Measurements from ENCODE around the gene TAOK3.

Gene TAOK3

DNA sequence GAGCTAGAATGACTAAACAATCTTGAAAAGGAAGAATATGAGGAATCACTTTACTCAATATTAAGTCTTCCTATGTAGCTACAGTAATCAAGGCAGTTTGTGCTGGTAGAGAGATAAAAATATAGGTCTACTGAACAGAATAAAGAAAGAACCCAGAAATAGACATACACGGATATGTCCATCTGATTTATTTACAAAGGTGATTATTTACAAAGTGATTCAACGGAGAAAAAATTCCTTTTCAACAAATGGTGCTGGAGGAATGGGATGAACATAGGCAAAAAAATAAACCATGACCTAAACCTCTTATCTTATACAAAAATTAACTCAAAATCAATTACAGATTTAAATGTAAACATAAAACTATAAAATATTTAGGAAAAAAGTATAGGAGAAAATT, 36.6 kb downstream of the TAOK3 start:
- TF ChIP-seq EZH2phosphoT487 (IDR thresholded peaks at IDR 0.05; ENCODE audit: low read length) (no peak), EZH2 (optimal IDR thresholded peaks at IDR 0.05; ENCODE audit: low read depth, low read length) (no peak)
- TF ChIP-seq, protein P1, sequence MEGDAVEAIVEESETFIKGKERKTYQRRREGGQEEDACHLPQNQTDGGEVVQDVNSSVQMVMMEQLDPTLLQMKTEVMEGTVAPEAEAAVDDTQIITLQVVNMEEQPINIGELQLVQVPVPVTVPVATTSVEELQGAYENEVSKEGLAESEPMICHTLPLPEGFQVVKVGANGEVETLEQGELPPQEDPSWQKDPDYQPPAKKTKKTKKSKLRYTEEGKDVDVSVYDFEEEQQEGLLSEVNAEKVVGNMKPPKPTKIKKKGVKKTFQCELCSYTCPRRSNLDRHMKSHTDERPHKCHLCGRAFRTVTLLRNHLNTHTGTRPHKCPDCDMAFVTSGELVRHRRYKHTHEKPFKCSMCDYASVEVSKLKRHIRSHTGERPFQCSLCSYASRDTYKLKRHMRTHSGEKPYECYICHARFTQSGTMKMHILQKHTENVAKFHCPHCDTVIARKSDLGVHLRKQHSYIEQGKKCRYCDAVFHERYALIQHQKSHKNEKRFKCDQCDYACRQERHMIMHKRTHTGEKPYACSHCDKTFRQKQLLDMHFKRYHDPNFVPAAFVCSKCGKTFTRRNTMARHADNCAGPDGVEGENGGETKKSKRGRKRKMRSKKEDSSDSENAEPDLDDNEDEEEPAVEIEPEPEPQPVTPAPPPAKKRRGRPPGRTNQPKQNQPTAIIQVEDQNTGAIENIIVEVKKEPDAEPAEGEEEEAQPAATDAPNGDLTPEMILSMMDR (IDR thresholded peaks at IDR 0.05; ENCODE audit: low read length) = no peak
- Histone ChIP-seq H4K20me1 (ENCODE audit: insufficient read depth, low read length) (no peaks in the 10 kb centered on the region), H3K4me1 (ENCODE audit: low read length) (no peaks in the 10 kb centered on the region), H2AFZ (ENCODE audit: low read length) (no peak overlapping the region), H3K9me3 (replicated peaks; ENCODE audit: insufficient read depth, low read length) (no peaks in the 10 kb centered on the region), H3K79me2 (ENCODE audit: low read length) (no peaks in the 10 kb centered on the region), H3K27me3 (replicated peaks; ENCODE audit: insufficient read depth, low read length) (no peaks in the 10 kb centered on the region), H3F3A (ENCODE audit: insufficient read depth, low read length) (no peaks in the 10 kb centered on the region), H3K27ac (ENCODE audit: low read length) (no peak overlapping the region), H3K36me3 (replicated peaks; ENCODE audit: insufficient read depth, low read length) (no peaks in the 10 kb centered on the region), H3K4me3 (ENCODE audit: low read length) (no peak overlapping the region), H3K4me2 (ENCODE audit: low read depth, low read length) (no peak overlapping the region), H3K9me2 (replicated peaks; ENCODE audit: insufficient read depth, low read length) (no peaks in the 10 kb centered on the region), H3K9ac (ENCODE audit: low read length) (no peak overlapping the region)
- DNase-seq = no peak

DNA sequence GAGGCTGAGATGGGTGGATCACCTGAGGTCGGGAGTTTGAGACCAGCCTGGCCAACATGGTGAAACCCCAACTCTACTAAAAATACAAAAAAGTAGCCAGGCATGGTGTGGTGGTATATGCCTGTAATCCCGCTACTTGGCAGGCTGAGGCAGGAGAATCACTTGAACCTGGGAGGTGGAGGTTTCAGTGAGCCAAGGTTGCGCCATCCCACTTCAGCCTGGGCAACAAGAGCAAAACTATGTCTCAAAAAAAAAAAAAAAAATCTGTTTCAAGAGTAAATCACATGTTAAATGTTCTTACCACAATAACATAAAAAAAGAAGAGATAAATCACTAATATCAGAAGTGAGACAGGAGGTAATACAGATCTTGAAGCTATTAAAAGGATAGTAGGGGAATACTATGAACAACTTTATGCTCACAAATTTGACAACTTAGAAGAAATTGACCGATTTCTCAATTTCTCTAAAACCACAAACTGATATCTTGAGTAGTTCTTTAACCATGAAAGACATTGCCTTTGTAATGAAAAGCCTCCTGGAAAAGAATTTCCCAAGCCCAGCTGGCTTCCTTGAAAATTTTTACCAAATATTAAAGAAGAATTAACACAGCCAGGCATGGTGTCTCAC, 37.7 kb downstream of the TAOK3 start:
- Histone ChIP-seq H3K4me1 (ENCODE audit: low read length) (no peaks in the 10 kb centered on the region), H3K36me3 (replicated peaks; ENCODE audit: insufficient read depth, low read length) (no peaks in the 10 kb centered on the region), H3K4me3 (ENCODE audit: low read length) (no peak overlapping the region), H3K79me2 (ENCODE audit: low read length) (no peaks in the 10 kb centered on the region), H3K9ac (ENCODE audit: low read length) (no peak overlapping the region), H4K20me1 (ENCODE audit: insufficient read depth, low read length) (no peaks in the 10 kb centered on the region), H3F3A (ENCODE audit: insufficient read depth, low read length) (no peaks in the 10 kb centered on the region), H3K27me3 (replicated peaks; ENCODE audit: insufficient read depth, low read length) (no peaks in the 10 kb centered on the region), H3K4me2 (ENCODE audit: low read depth, low read length) (no peak overlapping the region), H2AFZ (ENCODE audit: low read length) (no peak overlapping the region), H3K9me2 (replicated peaks; ENCODE audit: insufficient read depth, low read length) (no peaks in the 10 kb centered on the region), H3K9me3 (replicated peaks; ENCODE audit: insufficient read depth, low read length) (no peaks in the 10 kb centered on the region), H3K27ac (ENCODE audit: low read length) (no peak overlapping the region)
- TF ChIP-seq, protein P1 (IDR thresholded peaks at IDR 0.05; ENCODE audit: low read length) = no peak
- no peak for TF ChIP-seq EZH2 (optimal IDR thresholded peaks at IDR 0.05; ENCODE audit: low read depth, low read length)
- no peak for TF ChIP-seq EZH2phosphoT487 (IDR thresholded peaks at IDR 0.05; ENCODE audit: low read length)
- no peak for DNase-seq

DNA sequence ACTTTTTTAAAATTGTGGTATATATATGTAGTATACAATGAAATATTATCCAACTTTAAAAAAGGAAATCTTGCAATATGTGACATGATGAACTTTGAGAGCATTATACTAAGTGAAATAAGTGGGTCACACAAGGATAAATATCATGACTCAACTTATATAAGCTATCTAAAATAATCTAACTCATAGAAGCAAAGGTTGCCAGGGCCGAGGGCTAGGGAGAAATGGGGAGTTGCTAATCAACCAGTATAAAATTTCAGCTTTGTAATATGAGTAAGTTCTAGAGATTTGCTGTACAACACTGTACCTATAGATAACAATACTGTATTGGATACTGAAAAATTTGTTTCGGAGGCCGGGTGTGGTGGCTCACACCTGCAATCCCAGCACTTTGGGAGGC, 38.5 kb downstream of the TAOK3 start:
- no peak overlapping the region for H3K27ac ChIP-seq (ENCODE audit: low read length)
- H3K4me2 ChIP-seq (ENCODE audit: low read depth, low read length) = no peak overlapping the region
- no peaks in the 10 kb centered on the region for H3K27me3 ChIP-seq (replicated peaks; ENCODE audit: insufficient read depth, low read length)
- TF ChIP-seq EZH2phosphoT487 (IDR thresholded peaks at IDR 0.05; ENCODE audit: low read length) (no peak), EZH2 (optimal IDR thresholded peaks at IDR 0.05; ENCODE audit: low read depth, low read length) (no peak)
- TF ChIP-seq, protein P1 (IDR thresholded peaks at IDR 0.05; ENCODE audit: low read length) = no peak
- H3K9me2 ChIP-seq (replicated peaks; ENCODE audit: insufficient read depth, low read length) = no peaks in the 10 kb centered on the region
- no peaks in the 10 kb centered on the region for H3K79me2 ChIP-seq (ENCODE audit: low read length)
- no peaks in the 10 kb centered on the region for H3K9me3 ChIP-seq (replicated peaks; ENCODE audit: insufficient read depth, low read length)
- DNase-seq = no peak
- H3F3A ChIP-seq (ENCODE audit: insufficient read depth, low read length) = no peaks in the 10 kb centered on the region
- H3K36me3 ChIP-seq (replicated peaks; ENCODE audit: insufficient read depth, low read length) = no peaks in the 10 kb centered on the region
- no peak overlapping the region for H3K9ac ChIP-seq (ENCODE audit: low read length)
- H2AFZ ChIP-seq (ENCODE audit: low read length) = no peak overlapping the region
- no peaks in the 10 kb centered on the region for H4K20me1 ChIP-seq (ENCODE audit: insufficient read depth, low read length)
- H3K4me3 ChIP-seq (ENCODE audit: low read length) = no peak overlapping the region
- H3K4me1 ChIP-seq (ENCODE audit: low read length) = no peaks in the 10 kb centered on the region
